ENCODE measurements around the gene SIRT2.

GRCh38 chr19:38870612-38871011 lies 28.8 kb downstream of the SIRT2 start:
- TF ChIP-seq, protein P1, sequence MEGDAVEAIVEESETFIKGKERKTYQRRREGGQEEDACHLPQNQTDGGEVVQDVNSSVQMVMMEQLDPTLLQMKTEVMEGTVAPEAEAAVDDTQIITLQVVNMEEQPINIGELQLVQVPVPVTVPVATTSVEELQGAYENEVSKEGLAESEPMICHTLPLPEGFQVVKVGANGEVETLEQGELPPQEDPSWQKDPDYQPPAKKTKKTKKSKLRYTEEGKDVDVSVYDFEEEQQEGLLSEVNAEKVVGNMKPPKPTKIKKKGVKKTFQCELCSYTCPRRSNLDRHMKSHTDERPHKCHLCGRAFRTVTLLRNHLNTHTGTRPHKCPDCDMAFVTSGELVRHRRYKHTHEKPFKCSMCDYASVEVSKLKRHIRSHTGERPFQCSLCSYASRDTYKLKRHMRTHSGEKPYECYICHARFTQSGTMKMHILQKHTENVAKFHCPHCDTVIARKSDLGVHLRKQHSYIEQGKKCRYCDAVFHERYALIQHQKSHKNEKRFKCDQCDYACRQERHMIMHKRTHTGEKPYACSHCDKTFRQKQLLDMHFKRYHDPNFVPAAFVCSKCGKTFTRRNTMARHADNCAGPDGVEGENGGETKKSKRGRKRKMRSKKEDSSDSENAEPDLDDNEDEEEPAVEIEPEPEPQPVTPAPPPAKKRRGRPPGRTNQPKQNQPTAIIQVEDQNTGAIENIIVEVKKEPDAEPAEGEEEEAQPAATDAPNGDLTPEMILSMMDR (IDR thresholded peaks at IDR 0.05), result no peak
- no peak for TF ChIP-seq POLR2AphosphoS5 (IDR thresholded peaks at IDR 0.05)
- no peak for TF ChIP-seq EP300 (IDR thresholded peaks at IDR 0.05)
- no peak for TF ChIP-seq POLR2A (IDR thresholded peaks at IDR 0.05)
